Trophoblast cell (in vitro differentiated cells and primary cell): ENCODE measurements around the gene CDK8.

Experiments
- DNase-seq, 2 donors: peaks; one replicate each; pipeline ENCODE4 v3.0.0-alpha.2; 2016
- H2AFZ ChIP-seq: 2 replicates; pipeline ENCODE4 v1.6.1; 2013; ENCODE audit warnings: low read length, moderate library complexity, mild to moderate bottlenecking; ENCODE audit not compliant: insufficient read depth, poor library complexity
- H2AK5ac ChIP-seq: 2 replicates; pipeline ENCODE4 v1.6.1; 2013; ENCODE audit warnings: mild to moderate bottlenecking, low read length
- H2BK120ac ChIP-seq: 2 replicates; pipeline ENCODE4 v1.6.1; 2013; ENCODE audit warnings: low read length, mild to moderate bottlenecking, moderate library complexity; ENCODE audit not compliant: insufficient read depth, poor library complexity
- H2BK12ac ChIP-seq: 2 replicates; pipeline ENCODE4 v1.6.1; 2013; ENCODE audit warnings: mild to moderate bottlenecking, low read length, moderate library complexity
- H2BK5ac ChIP-seq: 2 replicates; pipeline ENCODE4 v1.6.1; 2013; ENCODE audit warnings: low read length, low read depth, moderate library complexity, mild to moderate bottlenecking; ENCODE audit not compliant: poor library complexity
- H3K14ac ChIP-seq: 2 replicates; pipeline ENCODE4 v1.6.1; 2013; ENCODE audit warnings: mild to moderate bottlenecking, low read length
- H3K18ac ChIP-seq: 2 replicates; pipeline ENCODE4 v1.6.1; 2013; ENCODE audit warnings: mild to moderate bottlenecking, low read length
- H3K23ac ChIP-seq: 2 replicates; pipeline ENCODE4 v1.6.1; 2013; ENCODE audit warnings: low read length
- H3K27ac ChIP-seq: 2 replicates; pipeline ENCODE4 v1.5.1; 2013; ENCODE audit warnings: low read depth, mild to moderate bottlenecking, inconsistent platforms, low read length, moderate library complexity
- H3K27me3 ChIP-seq: 2 replicates; pipeline ENCODE4 v1.6.1; 2013; ENCODE audit warnings: inconsistent platforms, mild to moderate bottlenecking, low read length, moderate library complexity; ENCODE audit not compliant: insufficient read depth
- H3K36me3 ChIP-seq, 2 experiments: 1 replicate in 1 of 2; 2 replicates in 1 of 2; pipeline ENCODE4 v1.6.1; 2013; ENCODE audit warnings: low read length in 2 of 2, mild to moderate bottlenecking in 2 of 2, moderate library complexity in 1 of 2; ENCODE audit not compliant: insufficient read depth in 2 of 2, control insufficient read depth in 1 of 2
- H3K4ac ChIP-seq: 2 replicates; pipeline ENCODE4 v1.6.1; 2013; ENCODE audit warnings: low read depth, mild to moderate bottlenecking, low read length, moderate library complexity
- H3K4me1 ChIP-seq, 2 experiments: 1 replicate in 1 of 2; 2 replicates in 1 of 2; pipeline ENCODE4 v1.6.1; 2013; ENCODE audit warnings: low read length in 2 of 2, mild to moderate bottlenecking in 2 of 2, moderate library complexity in 1 of 2; ENCODE audit not compliant: insufficient read depth in 2 of 2, control insufficient read depth in 1 of 2
- H3K4me2 ChIP-seq: 2 replicates; pipeline ENCODE4 v1.6.1; 2013; ENCODE audit warnings: inconsistent platforms, mild to moderate bottlenecking, low read length, moderate library complexity
- H3K4me3 ChIP-seq: 2 replicates; pipeline ENCODE4 v1.5.1; 2013; ENCODE audit warnings: mild to moderate bottlenecking, low read depth, low read length, inconsistent platforms
- H3K79me1 ChIP-seq: one replicate; pipeline ENCODE4 v1.6.1; 2013; ENCODE audit warnings: low read length
- H3K79me2 ChIP-seq: 2 replicates; pipeline ENCODE4 v1.6.1; 2013; ENCODE audit warnings: low read length, mild to moderate bottlenecking; ENCODE audit not compliant: control insufficient read depth, insufficient read depth, poor library complexity
- H3K9ac ChIP-seq: 2 replicates; pipeline ENCODE4 v1.6.1; 2013; ENCODE audit warnings: mild to moderate bottlenecking, low read length
- H3K9me3 ChIP-seq: 2 replicates; pipeline ENCODE4 v1.6.1; 2013; ENCODE audit warnings: low read depth, mild to moderate bottlenecking, control low read depth, inconsistent platforms, low read length; ENCODE audit not compliant: insufficient read depth
- H4K12ac ChIP-seq: 2 replicates; pipeline ENCODE4 v1.6.1; 2013; ENCODE audit warnings: low read depth, mild to moderate bottlenecking, low read length, moderate library complexity
- H4K8ac ChIP-seq: 2 replicates; pipeline ENCODE4 v1.6.1; 2013; ENCODE audit warnings: low read depth, mild to moderate bottlenecking, low read length, moderate library complexity
- H4K91ac ChIP-seq: one replicate; pipeline ENCODE4 v1.6.1; 2013; ENCODE audit warnings: low read depth, mild to moderate bottlenecking, low read length, moderate library complexity
- WGBS: extraction: QIAGEN DNeasy Blood & Tissue Kit; methylation state at CpG from one replicate; pipeline ENCODE4 v1.1.7; 2013; ENCODE audit warnings: missing lambda C conversion rate; ENCODE audit not compliant: insufficient read length, insufficient coverage; ENCODE audit errors: extremely low coverage; 5-methylcytosine and 5-hydroxymethylcytosine counted together

CDK8 gene

GRCh38 chr13:26270707-26271106 is 16.8 kb downstream of the CDK8 start:
- no peak overlapping the region for H3K27ac ChIP-seq
- H3K18ac ChIP-seq, result no peak overlapping the region
- H2BK12ac ChIP-seq, result no peak overlapping the region
- H3K9ac ChIP-seq, result no peak overlapping the region
- H3K23ac ChIP-seq, result no peak overlapping the region
- no peak overlapping the region for H4K91ac ChIP-seq
- DNase-seq, result no peak
- no peak overlapping the region for H3K4me2 ChIP-seq
- H2AFZ ChIP-seq, result no peak overlapping the region
- H3K14ac ChIP-seq, result no peak overlapping the region
- no peaks in the 10 kb centered on the region for H3K36me3 ChIP-seq
- no peak overlapping the region for H2BK5ac ChIP-seq
- no peak overlapping the region for H4K12ac ChIP-seq
- WGBS, result no CpG with 5 or more reads among the region's 3 CpGs
- no peak overlapping the region for H2BK120ac ChIP-seq
- H3K79me1 ChIP-seq, result no peaks in the 10 kb centered on the region
- H3K27me3 ChIP-seq, result no peaks in the 10 kb centered on the region
- H3K9me3 ChIP-seq, result no peaks in the 10 kb centered on the region
- no peak overlapping the region for H3K4me3 ChIP-seq
- H4K8ac ChIP-seq, result no peak overlapping the region
- no peak overlapping the region for H3K4ac ChIP-seq
- H3K4me1 ChIP-seq, result no peaks in the 10 kb centered on the region
- H2AK5ac ChIP-seq, result no peak overlapping the region
- no peaks in the 10 kb centered on the region for H3K79me2 ChIP-seq

DNA sequence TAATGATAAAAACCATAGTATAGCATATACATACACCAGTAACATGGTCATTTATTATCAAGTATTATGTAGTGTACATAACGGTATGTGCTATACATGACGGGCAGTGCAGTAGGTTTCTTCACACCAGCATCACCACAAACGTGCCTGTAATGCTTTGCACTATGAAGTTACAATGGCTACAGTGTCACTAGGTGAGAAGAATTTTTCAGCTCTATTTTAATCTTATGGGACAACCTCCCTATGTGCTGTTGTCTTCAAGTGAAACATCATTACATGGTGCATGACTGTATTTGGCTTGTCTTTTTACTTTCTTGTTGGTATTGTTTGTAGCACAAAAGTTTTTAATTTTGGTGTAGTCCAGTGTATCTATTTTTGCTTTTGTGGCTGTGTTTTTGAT is 18.7 kb downstream of the CDK8 start:
- DNase-seq, result peak; percentile 7 to 26
- Histone ChIP-seq H4K91ac (no peak overlapping the region), H3K4me1 (no peaks in the 10 kb centered on the region), H3K9ac (no peak overlapping the region), H3K27ac (no peak overlapping the region), H3K9me3 (no peaks in the 10 kb centered on the region), H2BK5ac (no peak overlapping the region), H3K36me3 (no peaks in the 10 kb centered on the region), H3K23ac (no peak overlapping the region), H3K14ac (no peak overlapping the region), H2BK12ac (no peak overlapping the region), H2AFZ (no peak overlapping the region), H3K79me2 (no peaks in the 10 kb centered on the region), H3K4ac (no peak overlapping the region), H3K18ac (no peak overlapping the region), H4K8ac (no peak overlapping the region), H3K4me2 (no peak overlapping the region), H2BK120ac (no peak overlapping the region), H4K12ac (no peak overlapping the region), H3K79me1 (no peaks in the 10 kb centered on the region), H3K4me3 (no peak overlapping the region), H3K27me3 (no peaks in the 10 kb centered on the region), H2AK5ac (no peak overlapping the region)
- no CpG with 5 or more reads among the region's 3 CpGs for WGBS

GRCh38 chr13:26280295-26280694 is 26.4 kb downstream of the CDK8 start:
- Histone ChIP-seq H3K23ac (no peak overlapping the region), H4K12ac (no peak overlapping the region), H3K27me3 (no peaks in the 10 kb centered on the region), H3K4me1 (no peaks in the 10 kb centered on the region), H2BK12ac (no peak overlapping the region), H2AFZ (no peak overlapping the region), H2BK120ac (no peak overlapping the region), H2BK5ac (no peak overlapping the region), H3K4me3 (no peak overlapping the region), H4K8ac (no peak overlapping the region), H3K36me3 (peaks cover 4 to 5% of the 10 kb centered on the region in 2 experiments), H3K4ac (no peak overlapping the region), H4K91ac (no peak overlapping the region), H3K9ac (no peak overlapping the region), H3K9me3 (peaks cover 2% of the 10 kb centered on the region), H3K14ac (no peak overlapping the region), H3K18ac (no peak overlapping the region), H3K79me1 (no peaks in the 10 kb centered on the region), H3K4me2 (no peak overlapping the region), H3K79me2 (no peaks in the 10 kb centered on the region), H2AK5ac (no peak overlapping the region), H3K27ac (no peak overlapping the region)
- DNase-seq, result peak; percentile 66 to 86
- WGBS, result no CpG with 5 or more reads among the region's 2 CpGs

DNA sequence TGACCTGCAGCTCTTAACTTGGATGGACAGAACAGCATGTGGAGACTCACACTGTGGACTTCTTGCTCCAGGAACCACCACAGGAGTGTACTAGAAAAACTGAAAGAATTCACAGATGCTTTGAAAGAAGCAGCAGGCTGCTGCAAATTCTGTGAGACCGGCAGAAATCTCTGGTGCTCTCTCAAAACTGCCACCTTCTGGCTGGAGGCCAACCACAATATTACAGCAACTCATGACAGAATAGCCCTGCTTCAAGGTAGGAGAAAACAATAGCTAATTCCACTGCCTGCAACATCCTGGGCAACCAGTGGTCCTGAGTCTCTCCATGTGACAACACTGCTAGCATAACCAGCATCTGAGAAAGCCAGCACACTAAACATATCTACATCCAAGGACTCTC is 26.9 kb downstream of the CDK8 start:
- H2BK120ac ChIP-seq, result no peak overlapping the region
- H2AK5ac ChIP-seq, result no peak overlapping the region
- H3K9ac ChIP-seq, result no peak overlapping the region
- peaks cover 2% of the 10 kb centered on the region for H3K9me3 ChIP-seq
- no peaks in the 10 kb centered on the region for H3K4me1 ChIP-seq
- DNase-seq, result peak in 1 of 2 donors; percentile 7
- no peaks in the 10 kb centered on the region for H3K27me3 ChIP-seq
- no peak overlapping the region for H2AFZ ChIP-seq
- no peak overlapping the region for H3K4me3 ChIP-seq
- no peak overlapping the region for H3K27ac ChIP-seq
- H3K79me1 ChIP-seq, result no peaks in the 10 kb centered on the region
- no peak overlapping the region for H3K4ac ChIP-seq
- peaks cover 4 to 5% of the 10 kb centered on the region in 2 experiments for H3K36me3 ChIP-seq
- H2BK5ac ChIP-seq, result no peak overlapping the region
- no peaks in the 10 kb centered on the region for H3K79me2 ChIP-seq
- no peak overlapping the region for H3K14ac ChIP-seq
- no peak overlapping the region for H3K18ac ChIP-seq
- no peak overlapping the region for H4K8ac ChIP-seq
- no peak overlapping the region for H3K23ac ChIP-seq
- WGBS, result no CpG with 5 or more reads among the region's 1 CpG
- H4K91ac ChIP-seq, result no peak overlapping the region
- H3K4me2 ChIP-seq, result no peak overlapping the region
- H4K12ac ChIP-seq, result no peak overlapping the region
- no peak overlapping the region for H2BK12ac ChIP-seq
